H9 (cell line): ENCODE measurements around the gene EFL1. TPM values are rescaled to one million over a fixed set of nuclear protein-coding genes. Genes with fewer than 3 reads are reported as not detected.

ENCODE experiments used
- DNase-seq: peaks from one replicate; pipeline ENCODE4 v3.0.0-alpha.2; 2017
- H2AFZ ChIP-seq: one replicate; pipeline ENCODE4 v1.6.1; 2013; ENCODE audit warnings: mild to moderate bottlenecking, low read length, control low read depth, moderate library complexity
- H2AK5ac ChIP-seq: 2 replicates; pipeline ENCODE4 v1.6.1; 2013; ENCODE audit warnings: low read length, control low read depth, mixed read lengths; ENCODE audit not compliant: insufficient read length
- H2BK120ac ChIP-seq: one replicate; pipeline ENCODE4 v1.6.1; 2013; ENCODE audit warnings: low read depth, mild to moderate bottlenecking, low read length, control low read depth, inconsistent platforms; ENCODE audit not compliant: poor library complexity, severe bottlenecking
- H2BK12ac ChIP-seq: 2 replicates; pipeline ENCODE4 v1.6.1; 2013; ENCODE audit warnings: low read length, control low read depth, mixed read lengths, low read depth; ENCODE audit not compliant: insufficient read length
- H2BK15ac ChIP-seq: 2 replicates; pipeline ENCODE4 v1.6.1; 2013; ENCODE audit warnings: low read depth, low read length, control low read depth
- H2BK20ac ChIP-seq: one replicate; pipeline ENCODE4 v1.6.1; 2013; ENCODE audit warnings: low read depth, mild to moderate bottlenecking, low read length, control low read depth, inconsistent platforms; ENCODE audit not compliant: poor library complexity, severe bottlenecking
- H2BK5ac ChIP-seq: 2 replicates; pipeline ENCODE4 v1.6.1; 2013; ENCODE audit warnings: low read length, control low read depth, mixed read lengths; ENCODE audit not compliant: insufficient read length
- H3K14ac ChIP-seq: 2 replicates; pipeline ENCODE4 v1.6.1; 2013; ENCODE audit warnings: low read length, control low read depth; ENCODE audit not compliant: insufficient read depth
- H3K18ac ChIP-seq: 2 replicates; pipeline ENCODE4 v1.6.1; 2013; ENCODE audit warnings: low read depth, mild to moderate bottlenecking, mixed read lengths, low read length, control low read depth; ENCODE audit not compliant: insufficient read length
- H3K23ac ChIP-seq: 2 replicates; pipeline ENCODE4 v1.6.1; 2013; ENCODE audit warnings: low read length, control low read depth, mixed read lengths, low read depth; ENCODE audit not compliant: insufficient read length
- H3K23me2 ChIP-seq: 2 replicates; pipeline ENCODE4 v1.6.1; 2013; ENCODE audit warnings: low read depth, mild to moderate bottlenecking, mixed read lengths, low read length, control low read depth; ENCODE audit not compliant: insufficient read length, poor library complexity, severe bottlenecking
- H3K27ac ChIP-seq: 2 replicates; pipeline ENCODE4 v1.5.1; 2013; ENCODE audit warnings: low read length, control low read depth, mixed read lengths, low read depth; ENCODE audit not compliant: insufficient read length
- H3K27me3 ChIP-seq: 2 replicates; pipeline ENCODE4 v1.6.1; 2013; ENCODE audit warnings: low read length, control low read depth, inconsistent platforms; ENCODE audit not compliant: insufficient read depth
- H3K4ac ChIP-seq: 2 replicates; pipeline ENCODE4 v1.6.1; 2013; ENCODE audit warnings: low read depth, mild to moderate bottlenecking, control low read depth, inconsistent platforms, low read length, moderate library complexity
- H3K4me1 ChIP-seq: 2 replicates; pipeline ENCODE4 v1.6.1; 2013; ENCODE audit warnings: low read length, control low read depth, inconsistent platforms; ENCODE audit not compliant: insufficient read depth
- H3K4me2 ChIP-seq: 2 replicates; pipeline ENCODE4 v1.6.1; 2013; ENCODE audit warnings: low read length, control low read depth, mixed read lengths; ENCODE audit not compliant: insufficient read length, insufficient read depth
- H3K56ac ChIP-seq: 2 replicates; pipeline ENCODE4 v1.6.1; 2013; ENCODE audit warnings: low read depth, mild to moderate bottlenecking, mixed read lengths, low read length, control low read depth; ENCODE audit not compliant: insufficient read length
- H3K79me1 ChIP-seq: 2 replicates; pipeline ENCODE4 v1.6.1; 2013; ENCODE audit warnings: low read depth, mild to moderate bottlenecking, moderate library complexity, low read length, control low read depth, inconsistent platforms; ENCODE audit not compliant: insufficient read depth, poor library complexity, severe bottlenecking
- H3K79me2 ChIP-seq: 2 replicates; pipeline ENCODE4 v1.6.1; 2013; ENCODE audit warnings: low read length, control low read depth, inconsistent platforms; ENCODE audit not compliant: insufficient read depth
- H3K9ac ChIP-seq: 2 replicates; pipeline ENCODE4 v1.6.1; 2013; ENCODE audit warnings: low read length, control low read depth, mixed read lengths; ENCODE audit not compliant: insufficient read length; ENCODE audit errors: extremely low read depth
- H3K9me3 ChIP-seq: one replicate; pipeline ENCODE4 v1.6.1; 2013; ENCODE audit warnings: low read depth, low read length, inconsistent platforms; ENCODE audit not compliant: control insufficient read depth
- H3T11ph ChIP-seq: one replicate; pipeline ENCODE4 v1.6.1; 2013; ENCODE audit warnings: mild to moderate bottlenecking, low read length, control low read depth, inconsistent platforms
- H4K20me1 ChIP-seq: one replicate; pipeline ENCODE4 v1.6.1; 2013; ENCODE audit not compliant: control insufficient read depth, insufficient read length, insufficient read depth
- H4K5ac ChIP-seq: 2 replicates; pipeline ENCODE4 v1.6.1; 2013; ENCODE audit warnings: low read depth, mild to moderate bottlenecking, mixed read lengths, low read length, control low read depth; ENCODE audit not compliant: insufficient read length
- H4K8ac ChIP-seq: replicated peaks from 2 replicates; pipeline ENCODE4 v1.6.1; 2013; ENCODE audit warnings: low read length, control low read depth, mixed read lengths, low read depth; ENCODE audit not compliant: insufficient read length
- H4K91ac ChIP-seq: 2 replicates; pipeline ENCODE4 v1.6.1; 2013; ENCODE audit warnings: low read depth, mild to moderate bottlenecking, moderate library complexity, mixed read lengths, low read length, control low read depth; ENCODE audit not compliant: insufficient read length
- H3K27ac Mint-ChIP-seq, 3 experiments: 2 replicates in 2 of 3; 3 replicates in 1 of 3; pipeline ENCODE4 v1.8.0; 2020 to 2021; ENCODE audit warnings: mixed read lengths in 3 of 3, mild to moderate bottlenecking in 1 of 3, moderate library complexity in 1 of 3
- H3K27me3 Mint-ChIP-seq: 2 replicates; pipeline ENCODE4 v1.8.0; 2021; ENCODE audit warnings: low read depth, mild to moderate bottlenecking, moderate library complexity, mixed read lengths
- H3K36me3 Mint-ChIP-seq, 3 experiments: 2 replicates in 2 of 3; 3 replicates in 1 of 3; pipeline ENCODE4 v1.8.0; 2020 to 2021; ENCODE audit warnings: low read depth in 3 of 3, mixed read lengths in 3 of 3; ENCODE audit not compliant: insufficient read depth in 1 of 3
- H3K4me1 Mint-ChIP-seq, 2 experiments: 2 replicates each; pipeline ENCODE4 v1.8.0; 2020; ENCODE audit warnings: mixed read lengths in 2 of 2
- H3K4me3 Mint-ChIP-seq, 2 experiments: 2 replicates in 1 of 2; 3 replicates in 1 of 2; pipeline ENCODE4 v1.8.0; 2020 to 2021; ENCODE audit warnings: mild to moderate bottlenecking in 2 of 2, mixed read lengths in 2 of 2, moderate library complexity in 1 of 2
- H3K9me3 Mint-ChIP-seq, 2 experiments: 2 replicates in 1 of 2; 3 replicates in 1 of 2; pipeline ENCODE4 v1.8.0; 2020; ENCODE audit warnings: mild to moderate bottlenecking in 2 of 2, mixed read lengths in 2 of 2, moderate library complexity in 1 of 2
- CTCF ChIP-seq: fragments of 200-600 bp; sonication (generic); conservative IDR thresholded peaks from 3 replicates; pipeline ENCODE4 v1.8.0; 2021; ENCODE audit warnings: antibody characterized with exemption, mild to moderate bottlenecking
- WGBS: extraction: QIAGEN DNeasy Blood & Tissue Kit; methylation state at CpG from one replicate; pipeline ENCODE4 v1.1.7; 2013; ENCODE audit warnings: missing lambda C conversion rate, low lambda C conversion rate, mixed read lengths; ENCODE audit not compliant: insufficient read length; ENCODE audit errors: extremely low coverage; 5-methylcytosine and 5-hydroxymethylcytosine counted together
- total RNA-seq: library from RNA; stranded (reverse); gene quantifications from 2 replicates; pipeline ENCODE4 v1.2.1, GENCODE V29; 2021

EFL1 gene
- total RNA-seq, 1 experiment from 2014 or later, result 29.4 TPM

- H3K9ac ChIP-seq, result no peak overlapping the region
- peaks cover 0 to 4% (median 0%) of the 10 kb centered on the region in 3 experiments; a peak in 2 of 7 replicates for H3K36me3 Mint-ChIP-seq
- no peaks in the 10 kb centered on the region for H3K4me1 ChIP-seq
- H3K9me3 ChIP-seq, result no peaks in the 10 kb centered on the region
- no peaks in the 10 kb centered on the region for H3K27me3 Mint-ChIP-seq
- H3K79me2 ChIP-seq, result no peaks in the 10 kb centered on the region
- H3K18ac ChIP-seq, result no peak overlapping the region
- H3K79me1 ChIP-seq, result no peaks in the 10 kb centered on the region
- H3T11ph ChIP-seq, result no peak overlapping the region
- no peaks in the 10 kb centered on the region for H4K20me1 ChIP-seq
- no peak overlapping the region for H4K5ac ChIP-seq
- H2BK5ac ChIP-seq, result no peak overlapping the region
- DNase-seq, result no peak
- H2BK120ac ChIP-seq, result no peak overlapping the region
- H3K9me3 Mint-ChIP-seq, result no peaks in the 10 kb centered on the region
- no peak overlapping the region for H2BK20ac ChIP-seq
- H3K4me1 Mint-ChIP-seq, result no peaks in the 10 kb centered on the region
- no peak for TF ChIP-seq CTCF
- H3K4me2 ChIP-seq, result no peak overlapping the region
- H2AK5ac ChIP-seq, result no peak overlapping the region
- no peak overlapping the region for H2BK15ac ChIP-seq
- no peak overlapping the region for H3K14ac ChIP-seq
- no peak overlapping the region for H3K27ac ChIP-seq
- no peak overlapping the region for H3K4me3 Mint-ChIP-seq
- H2BK12ac ChIP-seq, result no peak overlapping the region
- no peak overlapping the region for H2AFZ ChIP-seq
- no peaks in the 10 kb centered on the region for H3K27me3 ChIP-seq
- WGBS, result no CpG with 5 or more reads among the region's 4 CpGs
- H3K23me2 ChIP-seq, result no peaks in the 10 kb centered on the region
- no peak overlapping the region for H3K56ac ChIP-seq
- no peak overlapping the region for H3K27ac Mint-ChIP-seq
- H4K91ac ChIP-seq, result no peak overlapping the region
- no peak overlapping the region for H4K8ac ChIP-seq
- no peak overlapping the region for H3K23ac ChIP-seq
- H3K4ac ChIP-seq, result no peak overlapping the region
These were observed 139.7 kb downstream of the EFL1 start for GRCh38 chr15:82122746-82123400.
